ENCODE results near the gene VPREB3. TPM values are rescaled to one million over a fixed set of nuclear protein-coding genes. Genes with fewer than 3 reads are reported as not detected.
A peak's percentile ranks its signal among the peaks of the same experiment; 100 is the strongest.

VPREB3 gene
- total and polyA plus RNA-seq, 2 donors from 2014 or later = 1.0 to 1.3 TPM

GRCh38 chr22:23715806-23716375, 38.3 kb downstream of the VPREB3 start:
- TF ChIP-seq, protein P1, sequence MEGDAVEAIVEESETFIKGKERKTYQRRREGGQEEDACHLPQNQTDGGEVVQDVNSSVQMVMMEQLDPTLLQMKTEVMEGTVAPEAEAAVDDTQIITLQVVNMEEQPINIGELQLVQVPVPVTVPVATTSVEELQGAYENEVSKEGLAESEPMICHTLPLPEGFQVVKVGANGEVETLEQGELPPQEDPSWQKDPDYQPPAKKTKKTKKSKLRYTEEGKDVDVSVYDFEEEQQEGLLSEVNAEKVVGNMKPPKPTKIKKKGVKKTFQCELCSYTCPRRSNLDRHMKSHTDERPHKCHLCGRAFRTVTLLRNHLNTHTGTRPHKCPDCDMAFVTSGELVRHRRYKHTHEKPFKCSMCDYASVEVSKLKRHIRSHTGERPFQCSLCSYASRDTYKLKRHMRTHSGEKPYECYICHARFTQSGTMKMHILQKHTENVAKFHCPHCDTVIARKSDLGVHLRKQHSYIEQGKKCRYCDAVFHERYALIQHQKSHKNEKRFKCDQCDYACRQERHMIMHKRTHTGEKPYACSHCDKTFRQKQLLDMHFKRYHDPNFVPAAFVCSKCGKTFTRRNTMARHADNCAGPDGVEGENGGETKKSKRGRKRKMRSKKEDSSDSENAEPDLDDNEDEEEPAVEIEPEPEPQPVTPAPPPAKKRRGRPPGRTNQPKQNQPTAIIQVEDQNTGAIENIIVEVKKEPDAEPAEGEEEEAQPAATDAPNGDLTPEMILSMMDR (IDR thresholded peaks at IDR 0.05; ENCODE audit: borderline replicate concordance, extremely low read depth, insufficient read depth) = no peak
- Histone ChIP-seq H3K27ac (ENCODE audit: low read depth in 2 of 2, low read length in 2 of 2) (peak overlapping the region in 1 of 2 donors; percentile 63), H3K4me1 (ENCODE audit: control insufficient read depth in 2 of 3, insufficient read depth in 2 of 3, low read depth in 1 of 3, low read length in 3 of 3) (peaks cover 0 to 7% (median 0%) of the 10 kb centered on the region in 3 donors), H3K36me3 (ENCODE audit: control insufficient read depth in 2 of 3, insufficient read depth in 3 of 3, low read length in 3 of 3) (peaks cover 0 to 12% (median 8%) of the 10 kb centered on the region in 3 donors), H3K9ac (ENCODE audit: low read length in 3 of 3) (peak overlapping the region in 1 of 3 donors; percentile 84), H3K4me3 (ENCODE audit: low read length in 3 of 3) (peak overlapping the region in 2 of 3 donors; percentile 77 to 85), H3K9me3 (ENCODE audit: control insufficient read depth in 2 of 3, insufficient read depth in 1 of 3, low read length in 3 of 3) (no peaks in the 10 kb centered on the region), H3K27me3 (ENCODE audit: control insufficient read depth, insufficient read depth, low read length) (no peaks in the 10 kb centered on the region)
- FAIRE-seq (no peak), DNase-seq (peak in 2 of 5 donors; percentile 19 to 51)
- intact Hi-C loops (cut with DNase I) = no loop called here

DNA sequence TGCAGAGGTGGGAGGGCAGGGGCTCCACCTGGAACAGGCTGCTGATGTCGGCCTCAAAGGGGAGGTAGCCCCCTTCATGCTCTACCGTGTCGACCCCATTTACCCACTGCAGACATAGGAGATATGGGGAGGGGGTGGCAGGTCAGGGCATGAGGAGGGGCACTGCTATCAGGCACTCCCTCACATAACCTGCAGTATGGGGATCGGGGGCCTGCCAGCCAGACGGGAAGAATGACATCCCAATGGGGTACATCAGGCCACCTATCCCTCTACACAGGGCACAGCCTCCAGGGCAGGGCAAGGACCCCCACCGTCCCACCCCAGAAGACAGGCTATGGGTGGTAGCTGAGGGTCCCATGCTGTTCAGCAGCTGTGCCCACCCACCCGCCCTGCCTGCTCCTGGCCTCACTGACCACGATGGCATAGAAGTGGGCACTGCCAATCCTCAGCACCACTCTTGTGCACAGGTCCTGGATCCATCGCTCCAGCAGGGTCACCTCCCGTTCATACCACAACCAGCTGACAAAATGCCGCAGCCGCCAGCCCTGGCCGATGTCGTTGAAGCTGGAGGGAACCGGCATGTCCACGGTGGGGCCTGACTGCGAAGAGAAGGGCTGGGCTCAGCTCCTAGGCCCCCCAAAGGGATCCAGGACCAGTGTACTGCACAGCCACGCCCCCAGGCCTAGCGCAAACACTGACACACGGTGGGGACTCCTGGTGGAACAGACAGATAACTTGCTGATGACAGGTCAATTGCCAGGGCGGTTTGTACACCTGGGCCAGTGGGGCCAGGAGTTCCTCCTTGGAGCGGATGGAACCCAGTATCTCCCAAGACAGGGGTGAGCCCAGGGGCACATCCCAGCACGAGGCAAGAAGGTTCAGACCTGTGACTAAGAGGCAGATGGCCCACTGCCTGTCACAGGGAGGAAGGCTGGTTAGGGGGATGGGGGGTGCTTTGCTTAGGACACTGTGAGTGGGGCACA, 39.3 kb downstream of the VPREB3 start:
- Histone ChIP-seq H3K36me3 (ENCODE audit: control insufficient read depth in 2 of 3, insufficient read depth in 3 of 3, low read length in 3 of 3) (peaks cover 0 to 22% (median 17%) of the 10 kb centered on the region in 3 donors), H3K9me3 (ENCODE audit: control insufficient read depth in 2 of 3, insufficient read depth in 1 of 3, low read length in 3 of 3) (no peaks in the 10 kb centered on the region), H3K27me3 (ENCODE audit: control insufficient read depth, insufficient read depth, low read length) (no peaks in the 10 kb centered on the region), H3K9ac (ENCODE audit: low read length in 3 of 3) (no peak overlapping the region), H3K27ac (ENCODE audit: low read depth in 2 of 2, low read length in 2 of 2) (no peak overlapping the region), H3K4me3 (ENCODE audit: low read length in 3 of 3) (peak overlapping the region in 1 of 3 donors; percentile 85), H3K4me1 (ENCODE audit: control insufficient read depth in 2 of 3, insufficient read depth in 2 of 3, low read depth in 1 of 3, low read length in 3 of 3) (peaks cover 0 to 7% (median 0%) of the 10 kb centered on the region in 3 donors)
- DNase-seq (no peak), FAIRE-seq (no peak)
- TF ChIP-seq, protein P1 (IDR thresholded peaks at IDR 0.05; ENCODE audit: borderline replicate concordance, extremely low read depth, insufficient read depth) = no peak
- intact Hi-C loops (cut with DNase I) = no loop called here

GRCh38 chr22:23713696-23714595, 40.3 kb downstream of the VPREB3 start:
- TF ChIP-seq, protein P1 (IDR thresholded peaks at IDR 0.05; ENCODE audit: borderline replicate concordance, extremely low read depth, insufficient read depth) = no peak
- DNase-seq (peak in 1 of 5 donors; percentile 40), FAIRE-seq (no peak)

More at GRCh38 chr22:23713696-23714595, 40.3 kb downstream of the VPREB3 start:
- intact Hi-C loops (cut with DNase I) = no loop called here
- no peaks in the 10 kb centered on the region for H3K9me3 ChIP-seq (ENCODE audit: control insufficient read depth in 2 of 3, insufficient read depth in 1 of 3, low read length in 3 of 3)
- peak overlapping the region in 1 of 2 donors; percentile 27 for H3K27ac ChIP-seq (ENCODE audit: low read depth in 2 of 2, low read length in 2 of 2)
- H3K27me3 ChIP-seq (ENCODE audit: control insufficient read depth, insufficient read depth, low read length) = no peaks in the 10 kb centered on the region
- H3K9ac ChIP-seq (ENCODE audit: low read length in 3 of 3) = no peak overlapping the region
- peaks cover 0 to 7% (median 0%) of the 10 kb centered on the region in 3 donors for H3K4me1 ChIP-seq (ENCODE audit: control insufficient read depth in 2 of 3, insufficient read depth in 2 of 3, low read depth in 1 of 3, low read length in 3 of 3)
- H3K36me3 ChIP-seq (ENCODE audit: control insufficient read depth in 2 of 3, insufficient read depth in 3 of 3, low read length in 3 of 3) = peaks cover 3 to 31% (median 27%) of the 10 kb centered on the region in 3 donors
- H3K4me3 ChIP-seq (ENCODE audit: low read length in 3 of 3) = no peak overlapping the region
